Activated naive CD8-positive, alpha-beta T cell treated with anti-CD3 and anti-CD28 coated beads, Interleukin-2, amount 50 U/mL, for 24 hours (primary cell): Measurements from ENCODE around the gene PTPRN2.

ENCODE experiments used
- ATAC-seq: fragments of 150-1000 bp; cut with Tn5 transposase; one replicate; pipeline ENCODE4 v1.10.0; 2021
- DNase-seq: peaks from one replicate; pipeline ENCODE4 v3.0.0; 2021
- H3K27ac Mint-ChIP-seq: one replicate; pipeline ENCODE4 v1.8.0; 2021; ENCODE audit warnings: mild to moderate bottlenecking, mixed read lengths
- H3K27me3 Mint-ChIP-seq: one replicate; pipeline ENCODE4 v1.8.0; 2021; ENCODE audit warnings: mixed read lengths
- H3K36me3 Mint-ChIP-seq: one replicate; pipeline ENCODE4 v1.8.0; 2021; ENCODE audit warnings: low read depth, mixed read lengths
- H3K4me1 Mint-ChIP-seq: one replicate; pipeline ENCODE4 v1.8.0; 2021; ENCODE audit warnings: mixed read lengths
- H3K4me3 Mint-ChIP-seq: one replicate; pipeline ENCODE4 v1.8.0; 2021; ENCODE audit warnings: mild to moderate bottlenecking, moderate library complexity, mixed read lengths
- H3K9me3 Mint-ChIP-seq: one replicate; pipeline ENCODE4 v1.8.0; 2021; ENCODE audit warnings: mixed read lengths

The PTPRN2 gene

DNA sequence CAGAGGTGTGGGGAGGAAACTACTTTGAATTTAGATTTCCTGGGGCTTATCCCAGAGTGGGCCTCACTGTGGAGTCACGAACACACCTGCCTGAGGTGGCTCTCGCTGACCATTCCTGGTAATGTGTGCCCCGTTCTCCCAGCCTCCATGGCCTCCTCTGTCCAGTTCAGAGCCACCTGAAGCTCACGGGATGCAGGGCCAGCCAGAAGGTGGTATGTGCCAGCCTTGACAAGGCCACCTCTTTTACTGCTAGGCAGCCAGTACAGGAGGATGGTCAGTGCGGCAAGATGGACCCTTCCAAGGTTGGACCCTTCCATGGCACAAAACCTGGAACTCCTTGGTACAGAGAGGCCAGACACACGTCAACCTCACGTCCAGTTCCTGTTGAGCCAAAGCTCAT is 1040.5 kb downstream of the PTPRN2 start:
- Mint-ChIP-seq H3K9me3 (no peaks in the 10 kb centered on the region), H3K4me3 (no peak overlapping the region), H3K27ac (no peak overlapping the region), H3K4me1 (peaks cover 3% of the 10 kb centered on the region), H3K36me3 (no peaks in the 10 kb centered on the region), H3K27me3 (no peaks in the 10 kb centered on the region)
- DNase-seq, result no peak
- no peak for ATAC-seq

DNA sequence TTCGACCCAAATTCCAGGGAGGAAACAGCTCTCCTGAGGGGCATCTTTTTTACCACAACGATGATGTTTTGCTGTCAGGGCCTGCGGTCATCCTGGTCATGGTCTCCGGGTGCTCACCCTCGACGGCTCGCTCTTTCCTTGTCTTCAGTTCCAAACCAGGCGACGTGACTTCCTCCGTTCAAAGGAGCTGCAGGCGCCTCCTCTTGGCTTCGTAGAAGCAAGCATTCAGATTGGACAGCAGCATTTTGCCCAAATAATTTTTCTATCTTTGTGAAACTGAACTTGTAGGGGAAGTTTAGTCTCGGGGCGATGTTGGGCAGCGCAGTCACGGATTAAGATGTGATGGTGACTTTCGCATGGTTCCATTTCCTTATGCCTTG is 1042.0 kb downstream of the PTPRN2 start:
- no peaks in the 10 kb centered on the region for H3K36me3 Mint-ChIP-seq
- DNase-seq, result no peak
- no peak overlapping the region for H3K27ac Mint-ChIP-seq
- no peaks in the 10 kb centered on the region for H3K9me3 Mint-ChIP-seq
- no peak overlapping the region for H3K4me3 Mint-ChIP-seq
- no peaks in the 10 kb centered on the region for H3K27me3 Mint-ChIP-seq
- peaks cover 3% of the 10 kb centered on the region for H3K4me1 Mint-ChIP-seq
- ATAC-seq, result no peak

DNA sequence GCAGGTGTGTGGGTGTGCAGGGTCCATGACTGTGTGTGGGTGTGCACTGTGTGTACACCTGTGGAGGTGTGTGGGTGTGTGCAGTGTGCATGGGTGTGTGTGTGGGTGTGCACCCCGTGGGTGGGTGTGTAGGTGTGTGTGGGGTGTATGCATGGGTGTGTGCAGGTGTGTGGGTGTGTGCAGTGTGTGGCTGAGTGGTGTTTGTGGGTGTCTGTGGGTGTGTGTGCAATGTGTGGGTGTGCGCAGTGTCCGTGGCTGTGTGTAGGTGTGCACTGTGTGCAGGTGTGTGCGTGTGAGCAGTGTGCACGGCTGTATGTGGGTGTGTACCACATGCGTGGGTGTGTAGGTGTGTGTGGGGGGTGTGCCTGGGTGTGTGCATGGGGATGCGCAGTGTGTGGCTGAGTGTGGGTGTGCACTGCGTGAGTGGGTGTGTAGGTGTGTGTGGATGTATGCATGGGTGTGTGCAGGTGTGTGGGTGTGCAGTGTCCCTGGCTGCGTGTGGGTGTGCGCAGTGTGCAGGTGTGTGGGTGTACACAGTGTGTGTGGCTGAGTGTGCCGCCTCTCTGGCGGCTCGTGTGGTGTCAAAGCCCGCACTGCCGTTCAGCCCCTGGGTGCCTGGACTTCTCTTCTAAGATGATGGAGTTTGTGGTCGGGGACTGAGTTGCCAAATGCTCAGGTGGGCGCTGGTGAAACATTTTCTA is 1042.5 kb downstream of the PTPRN2 start:
- DNase-seq (no peak), ATAC-seq (no peak)
- Mint-ChIP-seq H3K9me3 (no peaks in the 10 kb centered on the region), H3K4me1 (peaks cover 3% of the 10 kb centered on the region), H3K4me3 (no peak overlapping the region), H3K27me3 (no peaks in the 10 kb centered on the region), H3K27ac (no peak overlapping the region), H3K36me3 (no peaks in the 10 kb centered on the region)

DNA sequence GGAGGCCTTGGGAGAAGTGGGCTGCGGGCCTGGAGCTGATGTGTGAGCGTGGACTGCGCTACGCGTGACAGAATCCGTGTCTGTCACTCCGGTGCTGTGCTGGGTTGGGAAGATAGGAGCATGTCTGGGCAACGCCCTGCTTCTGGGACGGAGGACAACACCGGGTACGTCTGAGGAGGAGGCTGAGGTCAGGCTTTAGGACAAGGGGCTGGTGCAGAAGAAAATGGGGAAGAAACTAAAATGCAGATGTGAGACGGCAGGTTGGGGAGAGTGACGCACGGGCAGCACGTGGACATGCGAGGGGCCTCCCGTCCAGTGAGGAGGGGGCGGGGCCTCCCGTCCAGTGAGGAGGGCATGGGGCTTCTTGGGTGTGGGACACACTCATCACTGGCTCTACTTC is 1043.4 kb downstream of the PTPRN2 start:
- no peak for ATAC-seq
- H3K9me3 Mint-ChIP-seq, result no peaks in the 10 kb centered on the region

GRCh38 chr7:157543791-157544190 is 1043.8 kb downstream of the PTPRN2 start:
- Mint-ChIP-seq H3K4me3 (no peak overlapping the region), H3K4me1 (peaks cover 3% of the 10 kb centered on the region), H3K27me3 (no peaks in the 10 kb centered on the region), H3K9me3 (no peaks in the 10 kb centered on the region), H3K36me3 (no peaks in the 10 kb centered on the region), H3K27ac (no peak overlapping the region)
- DNase-seq (no peak), ATAC-seq (no peak)

More for the DNA sequence above, 1043.4 kb downstream of the PTPRN2 start:
- Mint-ChIP-seq H3K27me3 (no peaks in the 10 kb centered on the region), H3K36me3 (no peaks in the 10 kb centered on the region), H3K4me3 (no peak overlapping the region), H3K4me1 (peaks cover 3% of the 10 kb centered on the region), H3K27ac (no peak overlapping the region)
- DNase-seq, result no peak

DNA sequence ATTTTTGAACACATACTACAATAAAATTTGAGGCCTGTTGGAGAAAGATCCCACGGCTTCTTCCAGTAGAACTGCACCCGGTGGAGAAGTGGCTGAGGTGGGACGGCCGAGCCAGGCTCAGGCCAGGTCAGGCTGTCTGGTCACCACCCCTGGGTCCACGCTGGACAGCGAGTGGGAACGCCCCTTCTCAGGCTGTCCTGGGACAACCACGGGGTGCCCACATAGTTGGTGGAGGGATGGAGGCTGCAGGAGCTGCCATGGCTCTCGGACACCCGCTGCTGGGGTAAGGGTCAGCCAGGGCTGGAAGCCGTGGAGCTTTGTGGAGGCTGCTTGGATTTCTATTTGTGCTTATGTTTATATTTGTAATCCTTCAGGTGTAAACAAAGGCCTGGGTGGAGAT is 1044.3 kb downstream of the PTPRN2 start:
- no peak for DNase-seq
- peaks cover 3% of the 10 kb centered on the region for H3K4me1 Mint-ChIP-seq
- H3K36me3 Mint-ChIP-seq, result no peaks in the 10 kb centered on the region
- no peaks in the 10 kb centered on the region for H3K27me3 Mint-ChIP-seq
- no peak for ATAC-seq
- no peaks in the 10 kb centered on the region for H3K9me3 Mint-ChIP-seq
- no peak overlapping the region for H3K27ac Mint-ChIP-seq
- H3K4me3 Mint-ChIP-seq, result no peak overlapping the region

DNA sequence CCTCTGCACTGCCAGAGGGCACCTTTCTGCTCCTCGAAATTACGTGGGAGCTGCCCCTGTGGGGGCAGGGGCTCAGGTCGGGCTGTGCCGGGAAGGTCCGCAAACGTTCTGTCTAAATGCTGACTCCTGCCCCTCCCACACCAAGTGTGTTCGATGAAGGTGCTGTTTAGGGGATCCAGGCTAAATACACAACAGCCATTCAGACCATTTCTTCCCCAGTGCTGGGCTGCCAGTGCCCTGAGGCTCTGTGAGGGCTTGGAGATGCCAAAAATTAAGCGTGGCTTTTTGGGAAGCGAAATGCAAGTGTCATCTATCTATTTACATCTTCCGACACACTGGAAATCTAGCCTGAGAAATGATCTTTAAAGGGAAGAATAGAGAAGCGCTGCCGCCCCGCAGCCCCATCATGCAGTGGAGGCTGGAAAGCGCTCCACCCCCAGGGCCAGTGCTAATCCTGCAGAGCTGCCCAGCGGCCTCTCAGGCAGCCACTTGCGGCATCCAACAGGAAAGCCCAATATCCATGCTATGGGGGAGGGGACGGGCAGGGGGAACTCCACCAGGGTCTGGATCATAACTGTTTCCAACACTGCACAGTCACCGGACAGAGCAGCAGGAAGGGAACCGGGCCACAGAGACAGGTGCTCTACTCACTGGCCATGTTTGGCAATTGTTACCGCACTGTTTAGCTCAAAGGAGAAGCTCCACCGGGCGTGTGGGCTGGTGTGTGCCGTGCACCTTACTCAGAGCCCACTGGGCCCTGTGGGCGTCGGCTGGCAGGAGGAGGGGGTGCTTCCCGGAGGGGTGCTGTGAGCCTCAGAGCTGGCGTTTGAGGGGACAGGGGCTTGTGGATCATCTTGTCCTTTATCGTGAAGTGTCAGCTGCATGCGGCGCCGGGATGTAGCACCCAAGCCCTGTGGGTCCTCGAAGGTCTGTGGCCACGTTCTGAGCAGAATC is 1045.3 kb downstream of the PTPRN2 start:
- Mint-ChIP-seq H3K9me3 (no peaks in the 10 kb centered on the region), H3K27me3 (no peaks in the 10 kb centered on the region), H3K4me3 (no peak overlapping the region), H3K27ac (no peak overlapping the region), H3K36me3 (no peaks in the 10 kb centered on the region), H3K4me1 (peaks cover 3% of the 10 kb centered on the region)
- DNase-seq (no peak), ATAC-seq (no peak)

DNA sequence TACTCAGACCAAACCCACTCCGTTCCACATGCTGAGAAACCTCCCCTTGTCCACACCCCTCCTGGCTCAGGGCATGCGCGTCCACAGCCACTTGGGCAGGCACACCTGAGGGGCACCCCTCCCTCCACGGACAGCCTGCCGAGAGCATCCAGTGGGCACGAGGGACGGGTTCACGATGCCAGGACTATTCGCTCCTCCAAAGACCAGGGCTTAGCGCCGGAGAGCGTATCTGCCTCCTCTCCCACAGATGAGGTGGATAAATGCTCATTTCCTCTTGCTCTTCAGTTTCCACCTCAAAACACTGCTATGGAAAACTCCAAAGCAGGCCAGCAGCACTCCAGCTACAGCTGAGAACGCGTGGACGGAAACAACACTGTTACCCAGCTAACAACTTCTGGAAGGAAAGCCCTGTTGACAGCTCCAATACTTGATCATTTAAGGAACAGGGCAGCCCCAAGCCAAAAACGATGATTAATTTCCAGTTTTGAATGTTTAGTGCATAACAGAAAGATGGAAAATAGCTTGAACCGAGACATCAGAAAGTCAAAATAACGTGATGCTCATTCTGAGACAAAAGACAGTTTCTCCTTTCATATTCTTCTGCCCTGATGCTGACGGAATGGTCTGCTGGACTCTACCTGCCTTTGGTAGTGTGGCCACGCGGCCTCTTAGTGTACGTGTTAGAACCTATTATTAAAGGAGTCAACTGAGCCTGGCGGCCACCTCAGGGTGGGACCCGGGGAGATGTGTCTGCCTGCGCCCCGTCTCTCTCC is 1046.1 kb downstream of the PTPRN2 start:
- H3K4me1 Mint-ChIP-seq, result peaks cover 3% of the 10 kb centered on the region

DNA sequence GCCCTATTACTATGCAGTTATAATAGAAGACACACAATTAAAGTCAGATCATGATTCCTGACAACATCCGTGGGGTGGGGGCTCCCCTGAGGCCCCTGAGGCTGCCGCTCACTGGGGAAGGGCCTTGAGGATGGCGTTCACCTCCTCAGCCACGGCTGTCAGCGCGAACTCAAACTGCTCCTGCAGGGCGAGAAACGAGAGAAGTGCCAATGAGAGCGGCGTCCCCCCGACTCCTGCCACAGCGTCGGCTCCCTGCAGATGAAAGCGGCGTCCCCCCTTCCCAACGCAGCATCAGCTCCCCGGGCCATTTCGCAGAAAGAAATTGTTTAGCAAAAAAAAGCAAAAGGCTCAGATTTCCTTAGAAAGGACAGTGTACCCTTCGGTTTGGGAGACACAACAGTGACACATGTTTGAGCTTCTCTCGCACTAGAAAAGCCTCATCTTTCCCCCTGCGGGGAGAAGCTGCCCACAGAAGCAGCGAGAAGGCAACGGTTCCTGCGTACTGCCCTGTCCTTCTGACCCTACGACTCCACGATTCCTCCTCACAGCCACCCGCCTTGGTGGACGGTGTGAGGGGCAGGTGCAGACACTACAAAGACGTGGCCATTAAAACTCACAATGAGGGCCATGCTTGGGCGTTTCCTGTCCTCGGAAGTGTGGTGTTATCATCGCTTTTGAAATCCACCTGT is 1046.9 kb downstream of the PTPRN2 start:
- Mint-ChIP-seq H3K27me3 (no peaks in the 10 kb centered on the region), H3K4me3 (no peak overlapping the region), H3K36me3 (no peaks in the 10 kb centered on the region), H3K27ac (no peak overlapping the region), H3K9me3 (no peaks in the 10 kb centered on the region), H3K4me1 (peaks cover 3% of the 10 kb centered on the region)
- DNase-seq, result no peak
- no peak for ATAC-seq

More for the DNA sequence above, 1046.1 kb downstream of the PTPRN2 start:
- no peaks in the 10 kb centered on the region for H3K27me3 Mint-ChIP-seq
- H3K27ac Mint-ChIP-seq, result no peak overlapping the region
- no peak for DNase-seq
- no peak for ATAC-seq
- no peaks in the 10 kb centered on the region for H3K36me3 Mint-ChIP-seq
- no peaks in the 10 kb centered on the region for H3K9me3 Mint-ChIP-seq
- no peak overlapping the region for H3K4me3 Mint-ChIP-seq

GRCh38 chr7:157540020-157540419 is 1047.6 kb downstream of the PTPRN2 start:
- no peak for ATAC-seq
- DNase-seq, result no peak
- Mint-ChIP-seq H3K27me3 (no peaks in the 10 kb centered on the region), H3K4me3 (no peak overlapping the region), H3K9me3 (no peaks in the 10 kb centered on the region), H3K4me1 (peaks cover 3% of the 10 kb centered on the region), H3K36me3 (no peaks in the 10 kb centered on the region), H3K27ac (no peak overlapping the region)

- Mint-ChIP-seq H3K9me3 (no peaks in the 10 kb centered on the region), H3K4me1 (peaks cover under 1% of the 10 kb centered on the region), H3K36me3 (no peaks in the 10 kb centered on the region), H3K27ac (no peak overlapping the region), H3K4me3 (no peak overlapping the region), H3K27me3 (no peaks in the 10 kb centered on the region)
- ATAC-seq (no peak), DNase-seq (no peak)
Observed at GRCh38 chr7:157539521-157539920, 1048.1 kb downstream of the PTPRN2 start.

DNA sequence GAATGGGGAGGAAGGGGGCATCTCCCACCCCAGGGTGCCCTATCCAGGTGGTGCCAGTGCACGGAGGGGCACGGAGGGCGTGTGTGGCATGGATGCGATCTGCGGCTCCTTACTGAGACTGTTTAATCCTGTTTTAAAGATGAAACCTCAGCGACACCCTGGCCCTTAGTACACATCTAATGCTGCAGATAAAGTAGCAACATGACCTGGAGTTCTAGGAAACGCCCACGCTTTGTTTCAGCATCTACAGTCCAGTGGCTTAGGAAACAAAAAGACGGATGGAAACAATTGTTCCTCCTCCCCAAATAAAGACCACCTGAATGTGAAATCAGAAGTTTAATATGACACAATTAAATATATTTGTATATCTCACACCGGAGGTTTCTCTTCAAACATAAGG is 1048.9 kb downstream of the PTPRN2 start:
- no peak for DNase-seq
- H3K9me3 Mint-ChIP-seq, result no peaks in the 10 kb centered on the region
- ATAC-seq, result no peak

DNA sequence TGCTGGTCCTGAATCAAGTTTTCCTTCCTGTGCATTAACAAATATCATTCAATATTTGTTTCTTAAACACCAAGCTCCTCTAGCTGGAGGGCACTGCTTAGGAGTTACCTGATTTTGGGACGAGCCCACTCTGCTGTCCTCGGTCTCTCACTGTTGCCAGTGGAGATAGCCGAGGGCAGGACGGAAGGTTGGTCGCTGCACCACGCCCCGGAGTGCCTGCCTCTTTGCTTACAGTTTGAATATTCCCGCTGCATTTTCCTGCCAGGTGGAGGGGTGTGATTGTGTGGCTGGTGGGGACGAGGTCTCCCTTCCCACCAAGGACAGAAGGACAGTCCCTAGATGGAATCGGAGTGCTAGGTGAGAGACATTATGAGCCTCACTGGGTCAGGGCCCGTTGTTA is 1049.3 kb downstream of the PTPRN2 start:
- no peaks in the 10 kb centered on the region for H3K4me1 Mint-ChIP-seq
- H3K27ac Mint-ChIP-seq, result no peak overlapping the region
- no peaks in the 10 kb centered on the region for H3K36me3 Mint-ChIP-seq
- DNase-seq (no peak), ATAC-seq (no peak)
- no peaks in the 10 kb centered on the region for H3K27me3 Mint-ChIP-seq
- H3K9me3 Mint-ChIP-seq, result peaks cover under 1% of the 10 kb centered on the region
- no peak overlapping the region for H3K4me3 Mint-ChIP-seq

More for the DNA sequence above, 1048.9 kb downstream of the PTPRN2 start:
- Mint-ChIP-seq H3K4me3 (no peak overlapping the region), H3K36me3 (no peaks in the 10 kb centered on the region), H3K4me1 (no peaks in the 10 kb centered on the region), H3K27me3 (no peaks in the 10 kb centered on the region), H3K27ac (no peak overlapping the region)

- H3K27ac Mint-ChIP-seq, result no peak overlapping the region
- H3K4me1 Mint-ChIP-seq, result no peaks in the 10 kb centered on the region
- peaks cover 8% of the 10 kb centered on the region for H3K9me3 Mint-ChIP-seq
- DNase-seq (no peak), ATAC-seq (no peak)
- no peaks in the 10 kb centered on the region for H3K36me3 Mint-ChIP-seq
- no peaks in the 10 kb centered on the region for H3K27me3 Mint-ChIP-seq
- no peak overlapping the region for H3K4me3 Mint-ChIP-seq
Observed at GRCh38 chr7:157537056-157537455, 1050.6 kb downstream of the PTPRN2 start.
